GM12878 (cell line): Measurements from ENCODE around the gene RSRC1. TPM values are rescaled to one million over a fixed set of nuclear protein-coding genes. Genes with fewer than 3 reads are reported as not detected.

ENCODE experiments used
- ATAC-seq: fragments of 200-7000 bp; cut with Tn5 transposase; 3 replicates; pipeline ENCODE4 v1.9.1; 2020; ENCODE audit warnings: mild to moderate bottlenecking, moderate library complexity
- BruUV-seq: library from RNA; stranded (reverse); fragments of 400-500 nt; replicated peaks from 2 replicates; lab custom pipeline; 2021; lab: Mats Ljungman, UMichigan
- CTCF ChIA-PET: fragments of 300-600 bp; sonication (Branson Sonifier 250); formaldehyde crosslinking; extraction: SDS; loops from one replicate; lab custom pipeline; 2021; ENCODE audit warnings: inconsistent platforms; lab: Yijun Ruan, JAX
- POLR2A ChIA-PET: fragments of 350-600 bp; formaldehyde crosslinking; extraction: SDS; loops from one replicate; lab custom pipeline; 2021; ENCODE audit warnings: inconsistent platforms; lab: Charles Lee
- RAD21 ChIA-PET: fragments of 300-600 bp; sonication (Branson Sonifier 250); formaldehyde crosslinking; loops from one replicate; lab custom pipeline; 2023; ENCODE audit warnings: antibody characterized with exemption; ENCODE audit not compliant: unreplicated experiment; lab: Charles Lee
- SMC1A ChIA-PET: fragments of 300-600 bp; sonication (Branson Sonifier 250); formaldehyde crosslinking; loops from one replicate; lab custom pipeline; 2023; ENCODE audit not compliant: unreplicated experiment, uncharacterized antibody; lab: Charles Lee
- DNase-seq: peaks from one replicate; pipeline ENCODE4 v3.0.0-alpha.2; 2011; ENCODE audit warnings: low read depth, low spot score
- FAIRE-seq: peaks from 3 replicates; lab custom pipeline; 2011; peaks lifted over from hg19 to GRCh38; lab: Jason Lieb, UNC
- H2AFZ ChIP-seq: 2 replicates; pipeline ENCODE4 v1.6.0; 2011; ENCODE audit warnings: low read depth, low read length, control low read depth; ENCODE audit not compliant: control insufficient read depth
- H3K27ac ChIP-seq: 2 replicates; pipeline ENCODE4 v1.5.1; 2011; ENCODE audit warnings: control low read depth; ENCODE audit not compliant: control insufficient read depth, insufficient read depth
- H3K27me3 ChIP-seq, 2 experiments: replicated peaks in 1 of 2; 2 replicates each; pipeline versions ENCODE4 v1.6.0 to v1.6.1; 2011; ENCODE audit warnings: low read length in 1 of 2; ENCODE audit not compliant: control insufficient read depth in 2 of 2, insufficient read depth in 2 of 2
- H3K36me3 ChIP-seq, 2 experiments: 2 replicates each; pipeline ENCODE4 v1.5.1; 2011; ENCODE audit warnings: low read length in 1 of 2; ENCODE audit not compliant: control insufficient read depth in 2 of 2, insufficient read depth in 2 of 2
- H3K4me1 ChIP-seq: 2 replicates; pipeline ENCODE4 v1.6.1; 2011; ENCODE audit warnings: mild to moderate bottlenecking, low read length, moderate library complexity, mixed read lengths; ENCODE audit not compliant: control insufficient read depth, insufficient read depth
- H3K4me2 ChIP-seq: 2 replicates; pipeline ENCODE4 v1.6.0; 2011; ENCODE audit warnings: control low read depth; ENCODE audit not compliant: control insufficient read depth, insufficient read depth
- H3K4me3 ChIP-seq: fragments of 200-600 bp; sonication (generic); 2 replicates; pipeline ENCODE4 v1.5.1; 2016
- H3K79me2 ChIP-seq: 2 replicates; pipeline ENCODE4 v1.6.0; 2011; ENCODE audit warnings: low read length; ENCODE audit not compliant: control insufficient read depth, insufficient read depth
- H3K9ac ChIP-seq: 2 replicates; pipeline ENCODE4 v1.8.0; 2011; ENCODE audit warnings: low read length, control low read depth, mixed read lengths; ENCODE audit not compliant: control insufficient read depth, insufficient read depth
- H3K9me3 ChIP-seq: replicated peaks from 3 replicates; pipeline ENCODE4 v1.5.1; 2011; ENCODE audit warnings: mild to moderate bottlenecking, low read length; ENCODE audit not compliant: control insufficient read depth, insufficient read depth
- H4K20me1 ChIP-seq: 2 replicates; pipeline ENCODE4 v1.6.0; 2011; ENCODE audit not compliant: control insufficient read depth, insufficient read depth
- ASH2L ChIP-seq: fragments of 300-600, 200-600 bp; sonication (generic); IDR thresholded peaks from 2 replicates; pipeline ENCODE4 v1.6.1; 2017; ENCODE audit warnings: low read depth, mild to moderate bottlenecking, borderline replicate concordance
- CHD2 ChIP-seq: IDR thresholded peaks from 2 replicates; pipeline ENCODE4 v1.6.1; 2011; ENCODE audit warnings: low read depth, low read length, improper control_type of control experiment, borderline replicate concordance
- ESRRA ChIP-seq: IDR thresholded peaks from 2 replicates; pipeline ENCODE4 v1.6.1; 2012; ENCODE audit warnings: mild to moderate bottlenecking, low read length, improper control_type of control experiment
- NKRF ChIP-seq: fragments of 450-650 bp; conservative IDR thresholded peaks from 2 replicates; pipeline ENCODE4 v1.6.1; 2017; ENCODE audit warnings: mild to moderate bottlenecking, moderate library complexity
- NR2C2 ChIP-seq: IDR thresholded peaks from 2 replicates; pipeline ENCODE4 v1.6.1; 2011; ENCODE audit warnings: borderline replicate concordance, low read depth; ENCODE audit not compliant: control insufficient read depth, insufficient read length
- PKNOX1 ChIP-seq: fragments of 450-650 bp; IDR thresholded peaks from 2 replicates; pipeline ENCODE4 v1.6.1; 2016; ENCODE audit warnings: mild to moderate bottlenecking
- TCF12 ChIP-seq: IDR thresholded peaks from 2 replicates; pipeline ENCODE4 v1.6.1; 2011; ENCODE audit warnings: low read depth, mild to moderate bottlenecking, low read length
- WGBS: methylation state at CpG from one replicate; pipeline ENCODE4 v1.1.6; 2016; ENCODE audit warnings: low lambda C conversion rate; ENCODE audit not compliant: insufficient replicate concordance, insufficient coverage; ENCODE audit errors: missing lambda C conversion rate; 5-methylcytosine and 5-hydroxymethylcytosine counted together
- in situ Hi-C: fragments of 300-500 bp; cut with MboI; formaldehyde crosslinking; loops from 9 replicates; pipeline ENCODE4 v1.14.3; 2018; ENCODE audit warnings: mixed read lengths
- intact Hi-C: fragments of 100-400 bp; cut with micrococcal nuclease; formaldehyde crosslinking; loops from one replicate; pipeline ENCODE4 v1.14.2; 2022; ENCODE audit not compliant: unreplicated experiment
- polyA plus RNA-seq, 11 experiments: library from polyadenylated mRNA; depleted of rRNA in 4 of 11; unstranded in 6 of 11; stranded (reverse) in 5 of 11; fragments of >200 nt; fragmentation: Nextera tagmentation in 4 of 11; fragmentation: Illumina TruSeq in 1 of 11; extraction: Ambion mirVana in 4 of 11; extraction: Trizol in 1 of 11; gene quantifications; 1 replicate in 1 of 11; 2 replicates in 10 of 11; pipeline versions ENCODE4 v1.2.1 to v1.2.3, GENCODE V29; 2011 to 2016; ENCODE audit warnings: inconsistent platforms in 2 of 11, missing spikeins in 2 of 11, low read depth in 1 of 11
- total RNA-seq, 4 experiments: library from RNA; depleted of rRNA in 3 of 4; stranded (reverse); fragments of >200 nt in 3 of 4; fragmentation: Illumina TruSeq in 1 of 4; extraction: Trizol in 1 of 4; gene quantifications; 2 replicates each; pipeline versions ENCODE4 v1.2.1 to v1.2.3, GENCODE V29; 2013 to 2021

The RSRC1 gene
- total and polyA plus RNA-seq, 10 of the 15 experiments (the other 5 are each of a cell fraction or from before 2014, with no cell fraction given), result 16.4 to 85.9 (median 42.0) TPM

- intact Hi-C loops (no loop called here), in situ Hi-C loops (no loop called here)
- ChIA-PET CTCF (interaction anchor here (0.7 to 1.0 kb wide), 2 partner anchors 14 to 289 kb away, joined by 3 read pairs; partner anchors contain the start of gene GFM1), RAD21 (interaction anchor here (1.1 kb wide), 1 partner anchor 57 kb away, joined by 3 read pairs; no protein-coding TSS in a partner anchor)
- Histone ChIP-seq H3K4me1 (peaks cover 19% of the 10 kb centered on the region), H3K27ac (no peak overlapping the region), H3K36me3 (peaks cover 3 to 4% of the 10 kb centered on the region in 2 experiments; a peak in 3 of 4 replicates)
- WGBS, result 100% methylated on average over 2 of the region's 2 CpGs
- no peak for DNase-seq
- no peak for TF ChIP-seq ASH2L
- no peak for TF ChIP-seq TCF12
- TF ChIP-seq NKRF, result no peak
- no peak for TF ChIP-seq NR2C2
- TF ChIP-seq CHD2, result no peak
- TF ChIP-seq PKNOX1, result no peak
- TF ChIP-seq ESRRA, result no peak
- TF ChIP-seq, all 136 proteins: peak for 0
- peak; percentile 32; the same call in 2 of the 3 replicates for ATAC-seq
- Histone ChIP-seq H3K4me2 (no peak overlapping the region), H2AFZ (no peak overlapping the region), H3K79me2 (no peaks in the 10 kb centered on the region), H3K9me3 (peaks cover 4% of the 10 kb centered on the region), H3K4me3 (no peak overlapping the region), H3K9ac (no peak overlapping the region), H3K27me3 (no peaks in the 10 kb centered on the region), H4K20me1 (no peaks in the 10 kb centered on the region)
- SMC1A ChIA-PET, result interaction anchor here (0.6 to 0.8 kb wide), 3 partner anchors 16 to 80 kb away, joined by 3 to 4 read pairs (median 3); no protein-coding TSS in a partner anchor
- FAIRE-seq, result no peak
- POLR2A ChIA-PET, result interaction anchor here (0.6 kb wide), 1 partner anchor 24 kb away, joined by 5 read pairs; no protein-coding TSS in a partner anchor
- no TSS peak for BruUV-seq
These were observed 244.8 kb downstream of the RSRC1 start for GRCh38 chr3:158354713-158355112.
